GM23338 (cell line): ENCODE results near the gene MAP2K1. TPM values are rescaled to one million over a fixed set of nuclear protein-coding genes. Genes with fewer than 3 reads are reported as not detected.

ENCODE experiments used
- ATAC-seq: fragments of 200-7000 bp; cut with Tn5 transposase; 3 replicates; pipeline ENCODE4 v1.9.1; 2020
- DNase-seq: peaks from one replicate; pipeline ENCODE4 v3.0.0-alpha.2; 2015; ENCODE audit warnings: low spot score
- H2AFZ ChIP-seq: fragments of 200-600 bp; sonication (generic); 2 replicates; pipeline ENCODE4 v1.8.0; 2016; ENCODE audit warnings: antibody characterized with exemption, mild to moderate bottlenecking, moderate library complexity
- H3F3A ChIP-seq: fragments of 200-600 bp; sonication (generic); replicated peaks from 2 replicates; pipeline ENCODE4 v1.8.0; 2017; ENCODE audit warnings: antibody characterized with exemption, mixed run types, low read depth
- H3K27ac ChIP-seq: fragments of 200-600 bp; sonication (generic); 2 replicates; pipeline ENCODE4 v1.6.1; 2016; ENCODE audit warnings: low read depth
- H3K27me3 ChIP-seq: fragments of 200-600 bp; sonication (generic); 2 replicates; pipeline ENCODE4 v1.8.0; 2016; ENCODE audit warnings: mild to moderate bottlenecking, mixed run types, moderate library complexity; ENCODE audit not compliant: insufficient read depth
- H3K36me3 ChIP-seq: fragments of 200-600 bp; sonication (generic); 2 replicates; pipeline ENCODE4 v1.8.0; 2016; ENCODE audit warnings: mild to moderate bottlenecking; ENCODE audit not compliant: insufficient read depth
- H3K4me1 ChIP-seq: fragments of 200-600 bp; sonication (generic); 2 replicates; pipeline ENCODE4 v1.8.0; 2016; ENCODE audit warnings: mild to moderate bottlenecking, moderate library complexity; ENCODE audit not compliant: insufficient read depth
- H3K4me2 ChIP-seq: fragments of 200-600 bp; sonication (generic); 2 replicates; pipeline ENCODE4 v1.7.1; 2017; ENCODE audit warnings: mixed run types
- H3K4me3 ChIP-seq: fragments of 200-600 bp; sonication (generic); 2 replicates; pipeline ENCODE4 v1.6.1; 2016; ENCODE audit warnings: mixed run types
- H3K79me2 ChIP-seq: fragments of 200-600 bp; sonication (generic); replicated peaks from 2 replicates; pipeline ENCODE4 v1.8.0; 2017; ENCODE audit warnings: mild to moderate bottlenecking; ENCODE audit not compliant: insufficient read depth
- H3K9me2 ChIP-seq: fragments of 200-600 bp; sonication (generic); 2 replicates; pipeline ENCODE4 v1.8.0; 2017; ENCODE audit not compliant: insufficient read depth
- H4K20me1 ChIP-seq: fragments of 200-600 bp; sonication (generic); replicated peaks from 2 replicates; pipeline ENCODE4 v1.8.0; 2017; ENCODE audit warnings: mild to moderate bottlenecking; ENCODE audit not compliant: insufficient read depth
- H3K27ac Mint-ChIP-seq: 2 replicates; pipeline ENCODE4 v1.8.0; 2020; ENCODE audit warnings: inconsistent platforms, mild to moderate bottlenecking, moderate library complexity, mixed read lengths
- H3K27me3 Mint-ChIP-seq: 3 replicates; pipeline ENCODE4 v1.8.0; 2022; ENCODE audit warnings: low read depth, mild to moderate bottlenecking, moderate library complexity, mixed read lengths, inconsistent platforms; ENCODE audit not compliant: insufficient read depth, poor library complexity
- H3K36me3 Mint-ChIP-seq: 3 replicates; pipeline ENCODE4 v1.8.0; 2021; ENCODE audit warnings: low read depth, mild to moderate bottlenecking, inconsistent platforms, moderate library complexity, mixed read lengths
- H3K4me1 Mint-ChIP-seq: 3 replicates; pipeline ENCODE4 v1.8.0; 2020; ENCODE audit warnings: mild to moderate bottlenecking, inconsistent platforms, mixed read lengths
- H3K4me3 Mint-ChIP-seq: 3 replicates; pipeline ENCODE4 v1.8.0; 2021; ENCODE audit warnings: moderate library complexity, mild to moderate bottlenecking, inconsistent platforms, mixed read lengths
- H3K9me3 Mint-ChIP-seq: 3 replicates; pipeline ENCODE4 v1.8.0; 2020; ENCODE audit warnings: moderate library complexity, mild to moderate bottlenecking, inconsistent platforms, mixed read lengths
- EZH2 ChIP-seq: fragments of 200-600 bp; sonication (generic); IDR thresholded peaks from one replicate; pipeline ENCODE4 v1.8.0; 2017; ENCODE audit warnings: antibody characterized with exemption, mild to moderate bottlenecking, low read depth; ENCODE audit not compliant: unreplicated experiment
- EZH2phosphoT487 ChIP-seq: fragments of 200-600 bp; sonication (generic); IDR thresholded peaks from one replicate; pipeline ENCODE4 v1.8.1; 2018; ENCODE audit warnings: antibody characterized with exemption; ENCODE audit not compliant: unreplicated experiment
- NANOG ChIP-seq: IDR thresholded peaks from 2 replicates; pipeline ENCODE4 v1.6.1; 2016; ENCODE audit warnings: antibody characterized with exemption, borderline replicate concordance
- POLR2AphosphoS5 ChIP-seq: IDR thresholded peaks from 2 replicates; pipeline ENCODE4 v1.6.1; 2016; ENCODE audit warnings: antibody characterized with exemption, low read depth
- STAT1 ChIP-seq: IDR thresholded peaks from one replicate; pipeline ENCODE4 v1.6.1; 2016; ENCODE audit warnings: antibody characterized with exemption; ENCODE audit not compliant: unreplicated experiment
- ZNF114 ChIP-seq: fragments of 250-450 bp; sonication (Bioruptor Pico); IDR thresholded peaks from 2 replicates; pipeline ENCODE4 v1.5.0; 2020; ENCODE audit warnings: mild to moderate bottlenecking, moderate library complexity
- polyA plus RNA-seq: library from polyadenylated mRNA; unstranded; fragments of >200 nt; fragmentation: Nextera tagmentation; extraction: Ambion mirVana; gene quantifications from 2 replicates; pipeline ENCODE4 v1.2.1, GENCODE V29; 2016
- total RNA-seq: library from RNA; depleted of rRNA; stranded (reverse); fragments of >200 nt; shearing (Covaris generic); gene quantifications from 2 replicates; pipeline ENCODE4 v1.2.3, GENCODE V29; 2014
- TF ChIP-seq, protein P1 (sequence below): IDR thresholded peaks from one replicate; pipeline ENCODE4 v1.6.1; 2018; ENCODE audit warnings: antibody characterized with exemption; ENCODE audit not compliant: unreplicated experiment
- TF ChIP-seq, protein P2 (sequence below): IDR thresholded peaks from 2 replicates; pipeline ENCODE4 v1.6.1; 2016; ENCODE audit warnings: antibody characterized with exemption
- TF ChIP-seq, protein P3 (sequence below), 2 experiments: fragments of 200-600 bp in 1 of 2; sonication (generic) in 1 of 2; conservative IDR thresholded peaks; 2 replicates each; pipeline versions ENCODE4 v1.5.1 to v1.6.1; 2016 to 2017; ENCODE audit warnings: antibody characterized with exemption in 2 of 2, low read depth in 2 of 2, mild to moderate bottlenecking in 2 of 2, moderate library complexity in 1 of 2

Gene MAP2K1
- total and polyA plus RNA-seq, 2 experiments from 2014 or later, result 42.0 to 68.5 TPM

DNA sequence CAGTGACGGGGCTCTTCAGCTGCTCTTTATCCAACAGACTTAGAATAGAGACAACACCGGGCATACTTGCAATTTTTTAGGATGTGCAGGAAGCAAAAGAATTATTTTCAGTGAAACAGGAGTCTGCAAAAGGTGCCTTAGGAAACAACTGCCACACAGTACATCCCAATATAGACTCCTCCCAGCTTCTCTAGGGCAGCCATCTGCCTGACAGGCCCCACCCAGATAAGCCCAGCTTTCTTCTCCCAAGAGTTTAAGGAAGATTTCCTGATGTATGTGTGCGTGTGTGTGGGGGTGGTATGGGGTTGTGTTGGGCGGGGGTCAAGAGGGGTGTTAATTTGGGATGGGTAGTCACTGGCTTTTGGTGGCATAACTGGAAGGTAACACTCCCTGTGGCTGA, 21.5 kb downstream of the MAP2K1 start (continued):
- TF ChIP-seq, protein P1, sequence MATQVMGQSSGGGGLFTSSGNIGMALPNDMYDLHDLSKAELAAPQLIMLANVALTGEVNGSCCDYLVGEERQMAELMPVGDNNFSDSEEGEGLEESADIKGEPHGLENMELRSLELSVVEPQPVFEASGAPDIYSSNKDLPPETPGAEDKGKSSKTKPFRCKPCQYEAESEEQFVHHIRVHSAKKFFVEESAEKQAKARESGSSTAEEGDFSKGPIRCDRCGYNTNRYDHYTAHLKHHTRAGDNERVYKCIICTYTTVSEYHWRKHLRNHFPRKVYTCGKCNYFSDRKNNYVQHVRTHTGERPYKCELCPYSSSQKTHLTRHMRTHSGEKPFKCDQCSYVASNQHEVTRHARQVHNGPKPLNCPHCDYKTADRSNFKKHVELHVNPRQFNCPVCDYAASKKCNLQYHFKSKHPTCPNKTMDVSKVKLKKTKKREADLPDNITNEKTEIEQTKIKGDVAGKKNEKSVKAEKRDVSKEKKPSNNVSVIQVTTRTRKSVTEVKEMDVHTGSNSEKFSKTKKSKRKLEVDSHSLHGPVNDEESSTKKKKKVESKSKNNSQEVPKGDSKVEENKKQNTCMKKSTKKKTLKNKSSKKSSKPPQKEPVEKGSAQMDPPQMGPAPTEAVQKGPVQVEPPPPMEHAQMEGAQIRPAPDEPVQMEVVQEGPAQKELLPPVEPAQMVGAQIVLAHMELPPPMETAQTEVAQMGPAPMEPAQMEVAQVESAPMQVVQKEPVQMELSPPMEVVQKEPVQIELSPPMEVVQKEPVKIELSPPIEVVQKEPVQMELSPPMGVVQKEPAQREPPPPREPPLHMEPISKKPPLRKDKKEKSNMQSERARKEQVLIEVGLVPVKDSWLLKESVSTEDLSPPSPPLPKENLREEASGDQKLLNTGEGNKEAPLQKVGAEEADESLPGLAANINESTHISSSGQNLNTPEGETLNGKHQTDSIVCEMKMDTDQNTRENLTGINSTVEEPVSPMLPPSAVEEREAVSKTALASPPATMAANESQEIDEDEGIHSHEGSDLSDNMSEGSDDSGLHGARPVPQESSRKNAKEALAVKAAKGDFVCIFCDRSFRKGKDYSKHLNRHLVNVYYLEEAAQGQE, result no peak
- no peak for TF ChIP-seq EZH2

DNA sequence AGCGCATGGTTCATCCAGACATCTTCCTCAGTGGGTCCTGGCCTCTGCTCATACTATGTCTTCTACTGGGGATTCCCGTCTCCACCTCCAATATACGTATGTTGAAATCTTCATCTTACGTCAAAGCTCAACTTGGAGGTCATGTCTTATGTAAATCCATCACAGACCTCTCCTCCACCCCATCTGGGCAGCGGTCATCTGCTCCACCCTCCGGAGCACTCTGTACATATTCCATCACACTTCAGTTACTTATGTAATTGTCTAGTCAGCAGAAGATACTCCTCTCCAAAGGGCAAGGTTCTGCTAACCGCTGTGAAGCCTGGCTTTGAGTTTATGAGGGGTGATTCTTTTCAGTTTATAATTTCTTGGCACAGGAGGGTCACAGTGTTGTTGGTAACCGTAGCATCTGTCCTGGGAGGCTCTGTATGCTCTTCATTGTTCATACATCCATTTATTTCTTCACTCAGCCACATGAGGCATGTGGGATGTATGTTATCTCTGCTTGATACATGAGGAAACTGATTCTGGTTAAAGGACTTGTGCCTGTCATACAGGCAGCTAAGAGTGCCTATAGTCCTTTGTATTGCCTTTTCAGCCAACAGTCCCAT, 22.1 kb downstream of the MAP2K1 start:
- Histone ChIP-seq H3F3A (no peaks in the 10 kb centered on the region), H3K79me2 (peaks cover 89% of the 10 kb centered on the region), H3K4me1 (peaks cover 49% of the 10 kb centered on the region), H2AFZ (no peak overlapping the region), H3K36me3 (peaks cover 2% of the 10 kb centered on the region), H3K27ac (no peak overlapping the region), H3K4me2 (0 out of 2 replicates have a peak overlapping the region, but pooled peaks have one; percentile 23), H4K20me1 (peaks cover 3% of the 10 kb centered on the region; the same call in 1 of the 2 replicates), H3K9me2 (no peaks in the 10 kb centered on the region), H3K4me3 (no peak overlapping the region), H3K27me3 (no peaks in the 10 kb centered on the region)
- H3K4me1 Mint-ChIP-seq, result peaks cover 71% of the 10 kb centered on the region
- H3K9me3 Mint-ChIP-seq, result peaks cover 6% of the 10 kb centered on the region
- peaks cover 5% of the 10 kb centered on the region for H3K27me3 Mint-ChIP-seq
- peaks cover 11% of the 10 kb centered on the region for H3K36me3 Mint-ChIP-seq
- ATAC-seq (no peak), DNase-seq (no peak)
- no peak overlapping the region; the same call in 2 of the 3 replicates for H3K4me3 Mint-ChIP-seq
- peak overlapping the region; percentile 51; the same call in 1 of the 2 replicates for H3K27ac Mint-ChIP-seq
- TF ChIP-seq, protein P2, sequence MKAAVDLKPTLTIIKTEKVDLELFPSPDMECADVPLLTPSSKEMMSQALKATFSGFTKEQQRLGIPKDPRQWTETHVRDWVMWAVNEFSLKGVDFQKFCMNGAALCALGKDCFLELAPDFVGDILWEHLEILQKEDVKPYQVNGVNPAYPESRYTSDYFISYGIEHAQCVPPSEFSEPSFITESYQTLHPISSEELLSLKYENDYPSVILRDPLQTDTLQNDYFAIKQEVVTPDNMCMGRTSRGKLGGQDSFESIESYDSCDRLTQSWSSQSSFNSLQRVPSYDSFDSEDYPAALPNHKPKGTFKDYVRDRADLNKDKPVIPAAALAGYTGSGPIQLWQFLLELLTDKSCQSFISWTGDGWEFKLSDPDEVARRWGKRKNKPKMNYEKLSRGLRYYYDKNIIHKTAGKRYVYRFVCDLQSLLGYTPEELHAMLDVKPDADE, result no peak
- TF ChIP-seq ZNF114 (CRISPR knock-in tag) (no peak), EZH2 (no peak), POLR2AphosphoS5 (no peak), NANOG (no peak), STAT1 (no peak), EZH2phosphoT487 (no peak)
- TF ChIP-seq, protein P3, sequence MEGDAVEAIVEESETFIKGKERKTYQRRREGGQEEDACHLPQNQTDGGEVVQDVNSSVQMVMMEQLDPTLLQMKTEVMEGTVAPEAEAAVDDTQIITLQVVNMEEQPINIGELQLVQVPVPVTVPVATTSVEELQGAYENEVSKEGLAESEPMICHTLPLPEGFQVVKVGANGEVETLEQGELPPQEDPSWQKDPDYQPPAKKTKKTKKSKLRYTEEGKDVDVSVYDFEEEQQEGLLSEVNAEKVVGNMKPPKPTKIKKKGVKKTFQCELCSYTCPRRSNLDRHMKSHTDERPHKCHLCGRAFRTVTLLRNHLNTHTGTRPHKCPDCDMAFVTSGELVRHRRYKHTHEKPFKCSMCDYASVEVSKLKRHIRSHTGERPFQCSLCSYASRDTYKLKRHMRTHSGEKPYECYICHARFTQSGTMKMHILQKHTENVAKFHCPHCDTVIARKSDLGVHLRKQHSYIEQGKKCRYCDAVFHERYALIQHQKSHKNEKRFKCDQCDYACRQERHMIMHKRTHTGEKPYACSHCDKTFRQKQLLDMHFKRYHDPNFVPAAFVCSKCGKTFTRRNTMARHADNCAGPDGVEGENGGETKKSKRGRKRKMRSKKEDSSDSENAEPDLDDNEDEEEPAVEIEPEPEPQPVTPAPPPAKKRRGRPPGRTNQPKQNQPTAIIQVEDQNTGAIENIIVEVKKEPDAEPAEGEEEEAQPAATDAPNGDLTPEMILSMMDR (conservative IDR thresholded peaks at IDR 0.05; ENCODE audit: low read depth in 2 of 2), result no peak
- TF ChIP-seq, protein P1, result no peak
